Stimulated activated memory B cell treated with anti-CD40 and anti-IgM and Interleukin-4, amounts not matched to agents 10 μg/mL and 1 μg/mL and 100 μg/mL, for 72 hours (primary cell): ENCODE measurements around the gene CHST8.
"Not testable (repeated sequence)": the region's sequence is repeated elsewhere in the genome, so short reads cannot be mapped to it uniquely, and the experiment has no call there.

ENCODE experiments used
- ATAC-seq: fragments of 150-1000 bp; cut with Tn5 transposase; 2 replicates; pipeline ENCODE4 v1.10.0; 2021
- H3K27ac Mint-ChIP-seq: one replicate; pipeline ENCODE4 v1.8.0; 2022; ENCODE audit warnings: mild to moderate bottlenecking, mixed read lengths
- H3K27me3 Mint-ChIP-seq: one replicate; pipeline ENCODE4 v1.8.0; 2022; ENCODE audit warnings: mixed read lengths
- H3K36me3 Mint-ChIP-seq: one replicate; pipeline ENCODE4 v1.8.0; 2022; ENCODE audit warnings: mixed read lengths
- H3K4me1 Mint-ChIP-seq: one replicate; pipeline ENCODE4 v1.8.0; 2022; ENCODE audit warnings: mixed read lengths
- H3K4me3 Mint-ChIP-seq: one replicate; pipeline ENCODE4 v1.8.0; 2022; ENCODE audit warnings: mild to moderate bottlenecking, moderate library complexity, mixed read lengths
- H3K9me3 Mint-ChIP-seq: one replicate; pipeline ENCODE4 v1.8.0; 2022; ENCODE audit warnings: mixed read lengths

CHST8 gene

GRCh38 chr19:33606556-33606955, 15.2 kb upstream of the CHST8 start:
- no peaks in the 10 kb centered on the region for H3K36me3 Mint-ChIP-seq
- no peaks in the 10 kb centered on the region for H3K27me3 Mint-ChIP-seq
- H3K4me1 Mint-ChIP-seq, result no peaks in the 10 kb centered on the region
- no peak overlapping the region for H3K27ac Mint-ChIP-seq
- ATAC-seq, result no peak
- peaks cover 30% of the 10 kb centered on the region for H3K9me3 Mint-ChIP-seq
- no peak overlapping the region for H3K4me3 Mint-ChIP-seq

- H3K36me3 Mint-ChIP-seq, result no peaks in the 10 kb centered on the region
- no peak overlapping the region for H3K4me3 Mint-ChIP-seq
- H3K4me1 Mint-ChIP-seq, result no peaks in the 10 kb centered on the region
- ATAC-seq, result no peak
- H3K9me3 Mint-ChIP-seq, result peaks cover 21% of the 10 kb centered on the region
- no peak overlapping the region for H3K27ac Mint-ChIP-seq
- no peaks in the 10 kb centered on the region for H3K27me3 Mint-ChIP-seq
Observed at GRCh38 chr19:33609353-33609752, 12.4 kb upstream of the CHST8 start.

GRCh38 chr19:33610588-33610987, 11.2 kb upstream of the CHST8 start:
- H3K36me3 Mint-ChIP-seq, result no peaks in the 10 kb centered on the region
- H3K9me3 Mint-ChIP-seq, result peaks cover 18% of the 10 kb centered on the region
- no peaks in the 10 kb centered on the region for H3K27me3 Mint-ChIP-seq

GRCh38 chr19:33612928-33613619, 8.7 kb upstream of the CHST8 start:
- Mint-ChIP-seq H3K27me3 (peaks cover 10% of the 10 kb centered on the region), H3K4me3 (no peak overlapping the region), H3K4me1 (no peaks in the 10 kb centered on the region), H3K27ac (no peak overlapping the region), H3K9me3 (peaks cover 14% of the 10 kb centered on the region), H3K36me3 (no peaks in the 10 kb centered on the region)
- no peak for ATAC-seq

More at GRCh38 chr19:33610588-33610987, 11.2 kb upstream of the CHST8 start:
- Mint-ChIP-seq H3K4me3 (no peak overlapping the region), H3K4me1 (no peaks in the 10 kb centered on the region), H3K27ac (no peak overlapping the region)
- no peak for ATAC-seq

- H3K27ac Mint-ChIP-seq, result no peak overlapping the region
- H3K27me3 Mint-ChIP-seq, result peaks cover 15% of the 10 kb centered on the region
- H3K36me3 Mint-ChIP-seq, result no peaks in the 10 kb centered on the region
- no peak overlapping the region for H3K4me3 Mint-ChIP-seq
- H3K9me3 Mint-ChIP-seq, result peaks cover 14% of the 10 kb centered on the region
- H3K4me1 Mint-ChIP-seq, result no peaks in the 10 kb centered on the region
- no peak for ATAC-seq
Observed at GRCh38 chr19:33613620-33614000, 8.1 kb upstream of the CHST8 start.

GRCh38 chr19:33616346-33616745, 5.4 kb upstream of the CHST8 start:
- no peaks in the 10 kb centered on the region for H3K36me3 Mint-ChIP-seq
- H3K27me3 Mint-ChIP-seq, result peaks cover 42% of the 10 kb centered on the region
- H3K4me1 Mint-ChIP-seq, result no peaks in the 10 kb centered on the region
- ATAC-seq, result no peak
- no peak overlapping the region for H3K4me3 Mint-ChIP-seq
- H3K27ac Mint-ChIP-seq, result no peak overlapping the region
- no peaks in the 10 kb centered on the region for H3K9me3 Mint-ChIP-seq

GRCh38 chr19:33616857-33617256, 4.9 kb upstream of the CHST8 start:
- Mint-ChIP-seq H3K27ac (no peak overlapping the region), H3K27me3 (peaks cover 44% of the 10 kb centered on the region), H3K4me3 (no peak overlapping the region), H3K9me3 (no peaks in the 10 kb centered on the region), H3K4me1 (no peaks in the 10 kb centered on the region), H3K36me3 (no peaks in the 10 kb centered on the region)
- ATAC-seq, result no peak

GRCh38 chr19:33618363-33618762, 3.4 kb upstream of the CHST8 start:
- not testable (repeated sequence) for H3K4me1 Mint-ChIP-seq, H3K4me3 Mint-ChIP-seq, H3K36me3 Mint-ChIP-seq, ATAC-seq, H3K9me3 Mint-ChIP-seq, H3K27ac Mint-ChIP-seq
- H3K27me3 Mint-ChIP-seq, result peaks cover 56% of the 10 kb centered on the region

- Mint-ChIP-seq H3K4me3 (no peak overlapping the region), H3K27me3 (peaks cover 61% of the 10 kb centered on the region), H3K4me1 (no peaks in the 10 kb centered on the region), H3K9me3 (no peaks in the 10 kb centered on the region), H3K36me3 (no peaks in the 10 kb centered on the region), H3K27ac (no peak overlapping the region)
- no peak for ATAC-seq
Observed at GRCh38 chr19:33618884-33619283, 2.9 kb upstream of the CHST8 start.

- no peaks in the 10 kb centered on the region for H3K36me3 Mint-ChIP-seq
- H3K9me3 Mint-ChIP-seq, result no peaks in the 10 kb centered on the region
- no peak overlapping the region for H3K27ac Mint-ChIP-seq
- H3K27me3 Mint-ChIP-seq, result peaks cover 74% of the 10 kb centered on the region
- H3K4me1 Mint-ChIP-seq, result no peaks in the 10 kb centered on the region
- H3K4me3 Mint-ChIP-seq, result no peak overlapping the region
- no peak for ATAC-seq
Observed at GRCh38 chr19:33620611-33621010, 1.1 kb upstream of the CHST8 start.

GRCh38 chr19:33621065-33621785, 528 bp upstream of the CHST8 start:
- ATAC-seq, result no peak
- H3K36me3 Mint-ChIP-seq, result no peaks in the 10 kb centered on the region
- peaks cover 74% of the 10 kb centered on the region for H3K27me3 Mint-ChIP-seq
- no peak overlapping the region for H3K4me3 Mint-ChIP-seq
- H3K9me3 Mint-ChIP-seq, result no peaks in the 10 kb centered on the region
- no peak overlapping the region for H3K27ac Mint-ChIP-seq
- no peaks in the 10 kb centered on the region for H3K4me1 Mint-ChIP-seq

GRCh38 chr19:33622505-33622808, 704 bp downstream of the CHST8 start:
- no peak overlapping the region for H3K27ac Mint-ChIP-seq
- H3K4me1 Mint-ChIP-seq, result no peaks in the 10 kb centered on the region
- no peak overlapping the region for H3K4me3 Mint-ChIP-seq
- peaks cover 72% of the 10 kb centered on the region for H3K27me3 Mint-ChIP-seq
- no peaks in the 10 kb centered on the region for H3K36me3 Mint-ChIP-seq
- ATAC-seq, result no peak
- no peaks in the 10 kb centered on the region for H3K9me3 Mint-ChIP-seq

- Mint-ChIP-seq H3K4me3 (no peak overlapping the region), H3K27me3 (peaks cover 72% of the 10 kb centered on the region), H3K36me3 (no peaks in the 10 kb centered on the region)
Observed at GRCh38 chr19:33622809-33623511, 1.2 kb downstream of the CHST8 start.

GRCh38 chr19:33624586-33624985, 2.8 kb downstream of the CHST8 start:
- Mint-ChIP-seq H3K4me3 (no peak overlapping the region), H3K27me3 (peaks cover 70% of the 10 kb centered on the region), H3K36me3 (no peaks in the 10 kb centered on the region), H3K9me3 (no peaks in the 10 kb centered on the region), H3K27ac (no peak overlapping the region), H3K4me1 (no peaks in the 10 kb centered on the region)
- ATAC-seq, result no peak

More at GRCh38 chr19:33622809-33623511, 1.2 kb downstream of the CHST8 start:
- Mint-ChIP-seq H3K27ac (no peak overlapping the region), H3K4me1 (no peaks in the 10 kb centered on the region), H3K9me3 (no peaks in the 10 kb centered on the region)
- ATAC-seq, result no peak

- no peaks in the 10 kb centered on the region for H3K36me3 Mint-ChIP-seq
- no peak overlapping the region for H3K27ac Mint-ChIP-seq
- no peaks in the 10 kb centered on the region for H3K4me1 Mint-ChIP-seq
- no peaks in the 10 kb centered on the region for H3K9me3 Mint-ChIP-seq
- H3K27me3 Mint-ChIP-seq, result peaks cover 62% of the 10 kb centered on the region
- no peak overlapping the region for H3K4me3 Mint-ChIP-seq
- no peak for ATAC-seq
Observed at GRCh38 chr19:33627526-33627925, 5.8 kb downstream of the CHST8 start.
